Measurements from ENCODE around the gene PAK6. TPM values are rescaled to one million over a fixed set of nuclear protein-coding genes. Genes with fewer than 3 reads are reported as not detected.

PAK6 gene
- polyA plus RNA-seq, 1 donor from 2014 or later: 32.4 TPM

- TF ChIP-seq, protein P1, sequence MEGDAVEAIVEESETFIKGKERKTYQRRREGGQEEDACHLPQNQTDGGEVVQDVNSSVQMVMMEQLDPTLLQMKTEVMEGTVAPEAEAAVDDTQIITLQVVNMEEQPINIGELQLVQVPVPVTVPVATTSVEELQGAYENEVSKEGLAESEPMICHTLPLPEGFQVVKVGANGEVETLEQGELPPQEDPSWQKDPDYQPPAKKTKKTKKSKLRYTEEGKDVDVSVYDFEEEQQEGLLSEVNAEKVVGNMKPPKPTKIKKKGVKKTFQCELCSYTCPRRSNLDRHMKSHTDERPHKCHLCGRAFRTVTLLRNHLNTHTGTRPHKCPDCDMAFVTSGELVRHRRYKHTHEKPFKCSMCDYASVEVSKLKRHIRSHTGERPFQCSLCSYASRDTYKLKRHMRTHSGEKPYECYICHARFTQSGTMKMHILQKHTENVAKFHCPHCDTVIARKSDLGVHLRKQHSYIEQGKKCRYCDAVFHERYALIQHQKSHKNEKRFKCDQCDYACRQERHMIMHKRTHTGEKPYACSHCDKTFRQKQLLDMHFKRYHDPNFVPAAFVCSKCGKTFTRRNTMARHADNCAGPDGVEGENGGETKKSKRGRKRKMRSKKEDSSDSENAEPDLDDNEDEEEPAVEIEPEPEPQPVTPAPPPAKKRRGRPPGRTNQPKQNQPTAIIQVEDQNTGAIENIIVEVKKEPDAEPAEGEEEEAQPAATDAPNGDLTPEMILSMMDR (IDR thresholded peaks at IDR 0.05; ENCODE audit: poor library complexity, severe bottlenecking): no peak
- H3K27me3 ChIP-seq (ENCODE audit: insufficient read depth, low read depth, low read length): no peaks in the 10 kb centered on the region
- H3K36me3 ChIP-seq (ENCODE audit: insufficient read depth, low read length): no peaks in the 10 kb centered on the region
- no peak overlapping the region for H3K27ac ChIP-seq (ENCODE audit: low read length)
- H4K20me1 ChIP-seq (ENCODE audit: insufficient read depth): no peaks in the 10 kb centered on the region
- no peak overlapping the region for H3K4me3 ChIP-seq (ENCODE audit: low read length)
- no peak overlapping the region for H3K4me2 ChIP-seq (ENCODE audit: low read length)
- no peak overlapping the region for H2AFZ ChIP-seq (ENCODE audit: low read depth, low read length)
- no peaks in the 10 kb centered on the region for H3K9me2 ChIP-seq (ENCODE audit: insufficient read depth, low read length)
- no peaks in the 10 kb centered on the region for H3K9me3 ChIP-seq (ENCODE audit: low read length)
- H3K9ac ChIP-seq (ENCODE audit: low read length): no peak overlapping the region
- no peaks in the 10 kb centered on the region for H3K79me2 ChIP-seq (replicated peaks; ENCODE audit: insufficient read depth, low read length)
- no peaks in the 10 kb centered on the region for H3F3A ChIP-seq (ENCODE audit: insufficient read depth, low read length, poor library complexity, severe bottlenecking)
Measured at GRCh38 chr15:40312370-40313158, 73.7 kb downstream of the PAK6 start.

- no peak overlapping the region for H3K4me3 ChIP-seq (ENCODE audit: low read length)
- no peak overlapping the region for H3K4me2 ChIP-seq (ENCODE audit: low read length)
Measured at GRCh38 chr15:40313531-40314398, 74.9 kb downstream of the PAK6 start.

More at GRCh38 chr15:40313531-40314398, 74.9 kb downstream of the PAK6 start:
- no peaks in the 10 kb centered on the region for H3K36me3 ChIP-seq (ENCODE audit: insufficient read depth, low read length)
- H3K9ac ChIP-seq (ENCODE audit: low read length): no peak overlapping the region
- no peaks in the 10 kb centered on the region for H3K27me3 ChIP-seq (ENCODE audit: insufficient read depth, low read depth, low read length)
- no peaks in the 10 kb centered on the region for H3K79me2 ChIP-seq (replicated peaks; ENCODE audit: insufficient read depth, low read length)
- H2AFZ ChIP-seq (ENCODE audit: low read depth, low read length): no peak overlapping the region
- H3F3A ChIP-seq (ENCODE audit: insufficient read depth, low read length, poor library complexity, severe bottlenecking): no peaks in the 10 kb centered on the region
- no peak overlapping the region for H3K27ac ChIP-seq (ENCODE audit: low read length)
- TF ChIP-seq MXI1 (conservative IDR thresholded peaks at IDR 0.05; ENCODE audit: poor library complexity, severe bottlenecking) (no peak), TAF1 (IDR thresholded peaks at IDR 0.05; ENCODE audit: low read depth) (no peak), REST (IDR thresholded peaks at IDR 0.05; ENCODE audit: borderline replicate concordance) (no peak), SMC3 (conservative IDR thresholded peaks at IDR 0.05; ENCODE audit: poor library complexity) (no peak)
- TF ChIP-seq, protein P1 (IDR thresholded peaks at IDR 0.05; ENCODE audit: poor library complexity, severe bottlenecking): no peak
- no peaks in the 10 kb centered on the region for H3K9me2 ChIP-seq (ENCODE audit: insufficient read depth, low read length)
- H4K20me1 ChIP-seq (ENCODE audit: insufficient read depth): no peaks in the 10 kb centered on the region
- H3K9me3 ChIP-seq (ENCODE audit: low read length): no peaks in the 10 kb centered on the region

Measured in neural cell (in vitro differentiated cells).